ENCODE results near the gene PRDM4. TPM values are rescaled to one million over a fixed set of nuclear protein-coding genes. Genes with fewer than 3 reads are reported as not detected.

The PRDM4 gene
- total RNA-seq, 1 experiment from 2014 or later = 25.2 TPM

- intact Hi-C loops (cut with micrococcal nuclease; ENCODE audit: unreplicated experiment) = no loop called here
- BruUV-seq (replicated peaks) = no TSS peak
- Mint-ChIP-seq H3K9me3 (ENCODE audit: low read depth, unreplicated experiment) (no peaks in the 10 kb centered on the region), H3K36me3 (ENCODE audit: insufficient read depth, unreplicated experiment) (peaks cover 49% of the 10 kb centered on the region), H3K27me3 (ENCODE audit: unreplicated experiment) (no peaks in the 10 kb centered on the region), H3K4me3 (ENCODE audit: low read depth, unreplicated experiment) (no peak overlapping the region), H3K4me1 (ENCODE audit: low read depth, unreplicated experiment) (no peaks in the 10 kb centered on the region), H3K27ac (ENCODE audit: unreplicated experiment) (no peak overlapping the region)
- DNase-seq = no peak
- CTCF ChIA-PET = no interaction called here
- TF ChIP-seq, protein P1, sequence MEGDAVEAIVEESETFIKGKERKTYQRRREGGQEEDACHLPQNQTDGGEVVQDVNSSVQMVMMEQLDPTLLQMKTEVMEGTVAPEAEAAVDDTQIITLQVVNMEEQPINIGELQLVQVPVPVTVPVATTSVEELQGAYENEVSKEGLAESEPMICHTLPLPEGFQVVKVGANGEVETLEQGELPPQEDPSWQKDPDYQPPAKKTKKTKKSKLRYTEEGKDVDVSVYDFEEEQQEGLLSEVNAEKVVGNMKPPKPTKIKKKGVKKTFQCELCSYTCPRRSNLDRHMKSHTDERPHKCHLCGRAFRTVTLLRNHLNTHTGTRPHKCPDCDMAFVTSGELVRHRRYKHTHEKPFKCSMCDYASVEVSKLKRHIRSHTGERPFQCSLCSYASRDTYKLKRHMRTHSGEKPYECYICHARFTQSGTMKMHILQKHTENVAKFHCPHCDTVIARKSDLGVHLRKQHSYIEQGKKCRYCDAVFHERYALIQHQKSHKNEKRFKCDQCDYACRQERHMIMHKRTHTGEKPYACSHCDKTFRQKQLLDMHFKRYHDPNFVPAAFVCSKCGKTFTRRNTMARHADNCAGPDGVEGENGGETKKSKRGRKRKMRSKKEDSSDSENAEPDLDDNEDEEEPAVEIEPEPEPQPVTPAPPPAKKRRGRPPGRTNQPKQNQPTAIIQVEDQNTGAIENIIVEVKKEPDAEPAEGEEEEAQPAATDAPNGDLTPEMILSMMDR (IDR thresholded peaks at IDR 0.05; ENCODE audit: unreplicated experiment) = no peak
Observed at GRCh38 chr12:107735763-107736162, 25.2 kb downstream of the PRDM4 start.

- DNase-seq = no peak
- Mint-ChIP-seq H3K36me3 (ENCODE audit: insufficient read depth, unreplicated experiment) (peaks cover 43% of the 10 kb centered on the region), H3K4me1 (ENCODE audit: low read depth, unreplicated experiment) (no peaks in the 10 kb centered on the region), H3K4me3 (ENCODE audit: low read depth, unreplicated experiment) (no peak overlapping the region), H3K27me3 (ENCODE audit: unreplicated experiment) (no peaks in the 10 kb centered on the region), H3K27ac (ENCODE audit: unreplicated experiment) (no peak overlapping the region), H3K9me3 (ENCODE audit: low read depth, unreplicated experiment) (no peaks in the 10 kb centered on the region)
- TF ChIP-seq, protein P1 (IDR thresholded peaks at IDR 0.05; ENCODE audit: unreplicated experiment) = no peak
- intact Hi-C loops (cut with micrococcal nuclease; ENCODE audit: unreplicated experiment) = no loop called here
- no TSS peak for BruUV-seq (replicated peaks)
- CTCF ChIA-PET = no interaction called here
Observed at GRCh38 chr12:107734139-107734538, 26.8 kb downstream of the PRDM4 start.

GRCh38 chr12:107732365-107732764 lies 28.6 kb downstream of the PRDM4 start:
- Mint-ChIP-seq H3K4me3 (ENCODE audit: low read depth, unreplicated experiment) (no peak overlapping the region), H3K27ac (ENCODE audit: unreplicated experiment) (no peak overlapping the region), H3K4me1 (ENCODE audit: low read depth, unreplicated experiment) (no peaks in the 10 kb centered on the region), H3K36me3 (ENCODE audit: insufficient read depth, unreplicated experiment) (peaks cover 33% of the 10 kb centered on the region), H3K9me3 (ENCODE audit: low read depth, unreplicated experiment) (no peaks in the 10 kb centered on the region), H3K27me3 (ENCODE audit: unreplicated experiment) (no peaks in the 10 kb centered on the region)
- TF ChIP-seq, protein P1 (IDR thresholded peaks at IDR 0.05; ENCODE audit: unreplicated experiment) = no peak
- BruUV-seq (replicated peaks) = no TSS peak
- no peak for DNase-seq
- CTCF ChIA-PET = no interaction called here
- intact Hi-C loops (cut with micrococcal nuclease; ENCODE audit: unreplicated experiment) = no loop called here

DNA sequence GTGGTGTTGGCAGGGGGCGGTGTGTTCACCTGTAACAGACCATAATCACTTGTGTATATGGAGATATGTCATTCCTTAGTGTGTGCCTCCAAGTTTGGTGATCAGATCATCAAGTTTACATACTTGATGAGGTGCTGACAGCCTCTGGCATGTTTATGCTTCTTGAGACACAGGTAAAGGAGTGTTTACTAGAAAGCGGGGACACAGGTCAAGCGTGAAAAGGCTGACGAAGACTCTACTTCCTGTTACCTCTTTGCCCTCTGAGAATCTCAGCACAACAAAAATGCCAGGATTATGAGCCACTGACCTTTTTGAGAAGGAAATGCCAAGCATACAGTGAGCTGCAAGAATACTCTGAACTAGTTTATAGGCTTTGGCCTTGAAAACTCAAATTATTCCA lies 29.6 kb downstream of the PRDM4 start:
- CTCF ChIA-PET = interaction anchor here (0.6 kb wide), 1 partner anchor 71 kb away, joined by 3 read pairs; no protein-coding TSS in a partner anchor
- TF ChIP-seq, protein P1 (IDR thresholded peaks at IDR 0.05; ENCODE audit: unreplicated experiment) = no peak
- Mint-ChIP-seq H3K4me3 (ENCODE audit: low read depth, unreplicated experiment) (no peak overlapping the region), H3K27me3 (ENCODE audit: unreplicated experiment) (no peaks in the 10 kb centered on the region), H3K9me3 (ENCODE audit: low read depth, unreplicated experiment) (no peaks in the 10 kb centered on the region), H3K27ac (ENCODE audit: unreplicated experiment) (no peak overlapping the region), H3K4me1 (ENCODE audit: low read depth, unreplicated experiment) (no peaks in the 10 kb centered on the region), H3K36me3 (ENCODE audit: insufficient read depth, unreplicated experiment) (peaks cover 28% of the 10 kb centered on the region)
- no TSS peak for BruUV-seq (replicated peaks)
- intact Hi-C loops (cut with micrococcal nuclease; ENCODE audit: unreplicated experiment) = no loop called here
- no peak for DNase-seq
